ENCODE results near the gene BCKDHB. TPM values are rescaled to one million over a fixed set of nuclear protein-coding genes. Genes with fewer than 3 reads are reported as not detected.

Gene BCKDHB
- total and polyA plus RNA-seq, 10 donors, result 6.3 to 16.4 (median 11.0) TPM

DNA sequence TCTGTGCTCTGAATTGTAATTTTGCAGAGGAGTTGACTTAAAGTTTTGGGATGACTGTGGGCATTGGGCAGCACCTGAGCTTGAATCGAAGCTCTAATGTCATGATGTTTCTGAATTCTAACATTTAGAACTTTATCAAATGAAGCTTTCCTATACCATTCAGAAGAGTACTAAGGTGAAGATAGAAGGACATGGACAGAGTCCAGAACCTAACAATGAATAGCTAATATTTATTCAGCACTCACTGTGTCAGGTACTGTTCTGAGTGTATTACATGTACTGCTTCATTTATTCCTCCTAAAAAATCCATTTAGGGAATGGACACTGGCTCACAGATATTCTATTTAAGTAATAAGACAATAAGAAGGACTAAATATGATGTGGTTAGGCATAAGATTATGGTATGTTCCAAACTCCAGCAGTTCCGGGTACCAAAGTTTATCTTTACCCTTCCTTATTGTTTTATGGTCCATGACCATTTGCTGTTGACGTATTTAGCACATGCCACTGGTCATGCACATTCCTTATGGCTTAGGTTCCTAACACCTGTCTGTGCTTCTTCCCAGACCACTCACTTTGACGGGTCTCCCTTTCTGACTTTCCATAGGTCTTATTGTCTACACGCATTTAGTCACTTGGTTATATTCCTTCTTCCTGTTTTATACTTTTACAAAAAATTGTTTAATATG, 20.3 kb downstream of the BCKDHB start:
- Histone ChIP-seq H3K4me1 (no peaks in the 10 kb centered on the region), H3K27ac (no peak overlapping the region), H3K27me3 (replicated peaks in 1 of 7) (no peaks in the 10 kb centered on the region), H3K36me3 (peaks cover 0 to 32% (median 11%) of the 10 kb centered on the region in 6 donors), H3K9me3 (peaks cover 0 to 10% (median 2%) of the 10 kb centered on the region in 8 donors), H3K4me3 (no peak overlapping the region)
- TF ChIP-seq POLR2AphosphoS5 (IDR thresholded peaks at IDR 0.05), result no peak
- TF ChIP-seq POLR2A (IDR thresholded peaks at IDR 0.05), result no peak
- TF ChIP-seq, protein P1, sequence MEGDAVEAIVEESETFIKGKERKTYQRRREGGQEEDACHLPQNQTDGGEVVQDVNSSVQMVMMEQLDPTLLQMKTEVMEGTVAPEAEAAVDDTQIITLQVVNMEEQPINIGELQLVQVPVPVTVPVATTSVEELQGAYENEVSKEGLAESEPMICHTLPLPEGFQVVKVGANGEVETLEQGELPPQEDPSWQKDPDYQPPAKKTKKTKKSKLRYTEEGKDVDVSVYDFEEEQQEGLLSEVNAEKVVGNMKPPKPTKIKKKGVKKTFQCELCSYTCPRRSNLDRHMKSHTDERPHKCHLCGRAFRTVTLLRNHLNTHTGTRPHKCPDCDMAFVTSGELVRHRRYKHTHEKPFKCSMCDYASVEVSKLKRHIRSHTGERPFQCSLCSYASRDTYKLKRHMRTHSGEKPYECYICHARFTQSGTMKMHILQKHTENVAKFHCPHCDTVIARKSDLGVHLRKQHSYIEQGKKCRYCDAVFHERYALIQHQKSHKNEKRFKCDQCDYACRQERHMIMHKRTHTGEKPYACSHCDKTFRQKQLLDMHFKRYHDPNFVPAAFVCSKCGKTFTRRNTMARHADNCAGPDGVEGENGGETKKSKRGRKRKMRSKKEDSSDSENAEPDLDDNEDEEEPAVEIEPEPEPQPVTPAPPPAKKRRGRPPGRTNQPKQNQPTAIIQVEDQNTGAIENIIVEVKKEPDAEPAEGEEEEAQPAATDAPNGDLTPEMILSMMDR (IDR thresholded peaks at IDR 0.05 in 8 of 11, conservative IDR thresholded peaks at IDR 0.05 in 3 of 11), result no peak
- 95 to 98% (median 95%) methylated on average over 5 of the region's 5 CpGs for WGBS, 5 donors
- no peak for DNase-seq
- intact Hi-C loops (cut with DNase I; ENCODE audit: low total_unique reads), result no loop called here

DNA sequence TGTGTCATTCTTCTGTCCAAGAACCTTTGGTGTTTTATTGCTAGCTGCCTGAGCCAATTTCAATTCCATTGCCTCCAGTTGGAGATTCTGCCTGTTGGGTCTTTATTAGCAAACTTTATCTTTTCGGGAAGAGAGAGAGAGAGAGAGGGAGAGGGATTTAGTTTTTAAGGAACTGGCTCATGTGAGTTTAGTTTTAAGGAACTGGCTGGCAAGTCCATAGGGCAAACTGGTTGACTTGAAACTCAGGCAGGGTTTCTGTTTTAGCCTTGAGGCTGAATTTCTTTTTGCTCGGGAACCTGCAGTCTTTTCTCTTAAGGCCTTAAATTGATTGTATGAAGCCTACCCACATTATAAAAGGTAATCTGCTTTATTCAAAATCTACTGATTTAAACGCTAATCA, 23.0 kb downstream of the BCKDHB start:
- intact Hi-C loops (cut with DNase I; ENCODE audit: low total_unique reads), result no loop called here

DNA sequence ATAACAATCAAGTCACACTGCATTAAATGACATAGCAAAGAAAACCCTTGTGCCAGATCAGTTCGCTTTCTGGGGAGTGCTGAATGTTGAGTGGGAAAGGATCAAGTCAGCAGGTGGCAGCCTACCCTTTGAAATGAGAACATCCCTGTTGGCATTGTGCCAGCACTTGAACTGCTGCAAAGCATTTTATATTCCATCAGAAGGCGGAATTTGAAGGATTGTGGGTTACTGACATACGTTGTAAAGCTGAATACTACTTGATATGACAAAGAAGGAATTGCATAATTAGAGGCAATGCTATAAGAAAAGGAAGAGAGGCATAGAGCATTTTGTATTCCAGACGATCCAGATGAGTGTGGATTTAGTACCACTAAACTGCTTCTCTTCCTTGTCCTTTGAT, 26.5 kb downstream of the BCKDHB start:
- DNase-seq, result no peak

More for the DNA sequence above, 23.0 kb downstream of the BCKDHB start:
- WGBS, 5 donors, result 88 to 92% (median 91%) methylated on average over 3 of the region's 3 CpGs
- H3K27me3 ChIP-seq (replicated peaks in 1 of 7), result no peaks in the 10 kb centered on the region
- peaks cover 0 to 32% (median 11%) of the 10 kb centered on the region in 6 donors for H3K36me3 ChIP-seq
- TF ChIP-seq, protein P1 (IDR thresholded peaks at IDR 0.05 in 8 of 11, conservative IDR thresholded peaks at IDR 0.05 in 3 of 11), result no peak
- TF ChIP-seq POLR2A (IDR thresholded peaks at IDR 0.05), result no peak
- TF ChIP-seq POLR2AphosphoS5 (IDR thresholded peaks at IDR 0.05), result no peak
- H3K4me1 ChIP-seq, result no peaks in the 10 kb centered on the region
- no peak overlapping the region for H3K4me3 ChIP-seq
- H3K27ac ChIP-seq, result no peak overlapping the region
- no peaks in the 10 kb centered on the region for H3K9me3 ChIP-seq
- no peak for DNase-seq

DNA sequence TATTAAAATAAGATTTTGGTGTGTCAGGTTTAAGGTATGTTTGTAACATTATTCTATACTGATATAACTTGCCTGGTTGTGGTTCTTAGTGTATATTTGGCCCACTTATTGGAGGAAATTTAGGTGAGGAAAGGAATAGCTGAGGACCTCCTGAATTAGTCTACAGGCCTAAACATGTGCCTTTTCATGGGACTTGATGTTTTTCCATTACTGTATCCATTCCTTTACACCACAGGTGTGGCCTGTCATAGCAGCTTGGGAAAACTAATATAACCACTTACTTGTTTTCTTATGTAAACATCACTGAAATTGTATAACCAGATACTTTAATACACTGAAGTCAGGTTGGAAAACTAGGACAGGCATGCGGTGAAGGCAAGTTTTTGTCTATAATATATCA, 27.6 kb downstream of the BCKDHB start:
- Histone ChIP-seq H3K36me3 (peaks cover 0 to 24% (median 10%) of the 10 kb centered on the region in 6 donors), H3K4me1 (no peaks in the 10 kb centered on the region), H3K9me3 (peaks cover 0 to 5% (median 0%) of the 10 kb centered on the region in 8 donors), H3K27me3 (replicated peaks in 1 of 7) (no peaks in the 10 kb centered on the region), H3K27ac (no peak overlapping the region), H3K4me3 (no peak overlapping the region)
- intact Hi-C loops (cut with DNase I; ENCODE audit: low total_unique reads), result no loop called here
- DNase-seq, result no peak
- 93 to 100% (median 97%) methylated on average over 1 of the region's 1 CpG for WGBS, 5 donors
- no peak for TF ChIP-seq POLR2A (IDR thresholded peaks at IDR 0.05)
- TF ChIP-seq POLR2AphosphoS5 (IDR thresholded peaks at IDR 0.05), result no peak
- TF ChIP-seq, protein P1 (IDR thresholded peaks at IDR 0.05 in 8 of 11, conservative IDR thresholded peaks at IDR 0.05 in 3 of 11), result no peak

More for the DNA sequence above, 26.5 kb downstream of the BCKDHB start:
- Histone ChIP-seq H3K36me3 (peaks cover 0 to 32% (median 11%) of the 10 kb centered on the region in 6 donors), H3K4me3 (no peak overlapping the region), H3K27ac (no peak overlapping the region), H3K9me3 (peaks cover 0 to 4% (median 0%) of the 10 kb centered on the region in 8 donors), H3K4me1 (no peaks in the 10 kb centered on the region), H3K27me3 (replicated peaks in 1 of 7) (no peaks in the 10 kb centered on the region)
- intact Hi-C loops (cut with DNase I; ENCODE audit: low total_unique reads), result no loop called here
- TF ChIP-seq POLR2A (IDR thresholded peaks at IDR 0.05) (no peak), POLR2AphosphoS5 (IDR thresholded peaks at IDR 0.05) (peak in 1 of 3 donors; percentile 57)
- TF ChIP-seq, protein P1 (IDR thresholded peaks at IDR 0.05 in 8 of 11, conservative IDR thresholded peaks at IDR 0.05 in 3 of 11), result peak in 5 of 11 experiments; percentile 11 to 37 (median 31)
- 59 to 72% (median 69%) methylated on average over 4 of the region's 4 CpGs for WGBS, 5 donors
